WTC11 (cell line): ENCODE results near the gene ZNF30. TPM values are rescaled to one million over a fixed set of nuclear protein-coding genes. Genes with fewer than 3 reads are reported as not detected.

ENCODE experiments used
- ATAC-seq: fragments of 200-7000 bp; cut with Tn5 transposase; 2 replicates; pipeline ENCODE4 v1.10.0; 2021; ENCODE audit warnings: mild to moderate bottlenecking, moderate library complexity
- CTCF ChIA-PET: fragments of 300-600 bp; sonication (Branson Sonifier 250); formaldehyde crosslinking; loops from one replicate; lab custom pipeline; 2021; ENCODE audit warnings: antibody characterized with exemption; lab: Charles Lee
- POLR2A ChIA-PET: fragments of 350-600 bp; sonication (Branson Sonifier 250); formaldehyde crosslinking; loops from one replicate; lab custom pipeline; 2021; ENCODE audit warnings: antibody characterized with exemption; lab: Charles Lee
- DNase-seq: peaks from one replicate; pipeline ENCODE4 v3.0.0; 2021; ENCODE audit warnings: low spot score
- H3K27ac Mint-ChIP-seq: 2 replicates; pipeline ENCODE4 v1.8.0; 2021; ENCODE audit warnings: mixed read lengths
- H3K27me3 Mint-ChIP-seq: 2 replicates; pipeline ENCODE4 v1.8.0; 2021; ENCODE audit warnings: low read depth, mild to moderate bottlenecking, moderate library complexity, mixed read lengths
- H3K36me3 Mint-ChIP-seq: 2 replicates; pipeline ENCODE4 v1.8.0; 2021; ENCODE audit warnings: mixed read lengths
- H3K4me1 Mint-ChIP-seq: 2 replicates; pipeline ENCODE4 v1.8.0; 2022; ENCODE audit warnings: mixed read lengths
- H3K4me3 Mint-ChIP-seq: 2 replicates; pipeline ENCODE4 v1.8.0; 2021; ENCODE audit warnings: mild to moderate bottlenecking, moderate library complexity, mixed read lengths
- H3K9me3 Mint-ChIP-seq: 2 replicates; pipeline ENCODE4 v1.8.0; 2021; ENCODE audit warnings: mixed read lengths
- CREM ChIP-seq: sonication (generic); formaldehyde crosslinking; IDR thresholded peaks from 2 replicates; pipeline ENCODE4 v1.8.1; 2022; ENCODE audit warnings: mild to moderate bottlenecking, missing genetic modification reagents, moderate library complexity
- GRHL2 ChIP-seq: fragments of 250-450 bp; sonication (Bioruptor Pico); IDR thresholded peaks from 2 replicates; pipeline ENCODE4 v1.8.0; 2022; ENCODE audit warnings: mild to moderate bottlenecking, moderate library complexity; ENCODE audit not compliant: insufficient replicate concordance, severe bottlenecking
- GTF2I ChIP-seq: fragments of 250-450 bp; sonication (Bioruptor Pico); conservative IDR thresholded peaks from 2 replicates; pipeline ENCODE4 v1.4.0; 2021; ENCODE audit warnings: mild to moderate bottlenecking
- NFATC4 ChIP-seq: fragments of 250-450 bp; sonication (Bioruptor Pico); IDR thresholded peaks from 2 replicates; pipeline ENCODE4 v1.9.0; 2021; ENCODE audit warnings: mild to moderate bottlenecking
- OVOL2 ChIP-seq: fragments of 250-450 bp; sonication (Bioruptor Pico); IDR thresholded peaks from 2 replicates; pipeline ENCODE4 v1.9.0; 2021; ENCODE audit warnings: mild to moderate bottlenecking, borderline replicate concordance
- SMAD4 ChIP-seq: sonication (generic); formaldehyde crosslinking; IDR thresholded peaks from 2 replicates; pipeline ENCODE4 v1.8.0; 2022; ENCODE audit warnings: mild to moderate bottlenecking, missing genetic modification reagents
- TEAD4 ChIP-seq: sonication (generic); formaldehyde crosslinking; IDR thresholded peaks from 2 replicates; pipeline ENCODE4 v1.8.0; 2022; ENCODE audit warnings: mild to moderate bottlenecking, missing genetic modification reagents
- ZNF317 ChIP-seq: sonication (generic); formaldehyde crosslinking; IDR thresholded peaks from 2 replicates; pipeline ENCODE4 v1.8.1; 2023; ENCODE audit warnings: low read depth, mild to moderate bottlenecking, moderate library complexity, missing genetic modification reagents, borderline replicate concordance
- ZNF416 ChIP-seq: fragments of 250-450 bp; sonication (Bioruptor Pico); IDR thresholded peaks from 2 replicates; pipeline ENCODE4 v1.9.0; 2021; ENCODE audit warnings: mild to moderate bottlenecking, inconsistent platforms
- ZNF671 ChIP-seq: fragments of 250-450 bp; sonication (Bioruptor Pico); IDR thresholded peaks from 2 replicates; pipeline ENCODE4 v1.8.0; 2021; ENCODE audit warnings: mild to moderate bottlenecking
- total RNA-seq: library from RNA; stranded (reverse); gene quantifications from 3 replicates; pipeline ENCODE4 v1.2.3, GENCODE V29; 2021
- TF ChIP-seq, protein P1 (sequence below): fragments of 200-600 bp; IDR thresholded peaks from 2 replicates; pipeline ENCODE4 v1.8.0; 2022; ENCODE audit warnings: antibody characterized with exemption
- TF ChIP-seq, protein P2 (sequence below): sonication (generic); formaldehyde crosslinking; IDR thresholded peaks from 2 replicates; pipeline ENCODE4 v1.8.0; 2023; ENCODE audit warnings: mild to moderate bottlenecking, missing genetic modification reagents
- TF ChIP-seq, protein P3 (sequence below): sonication (generic); formaldehyde crosslinking; IDR thresholded peaks from 2 replicates; pipeline ENCODE4 v1.8.0; 2023; ENCODE audit warnings: missing genetic modification reagents
- TF ChIP-seq, protein P4 (sequence below): sonication (generic); formaldehyde crosslinking; IDR thresholded peaks from 2 replicates; pipeline ENCODE4 v1.8.1; 2023; ENCODE audit warnings: mild to moderate bottlenecking, moderate library complexity, missing genetic modification reagents
- TF ChIP-seq, protein P5 (sequence below): sonication (generic); formaldehyde crosslinking; IDR thresholded peaks from 2 replicates; pipeline ENCODE4 v1.8.1; 2023; ENCODE audit warnings: mild to moderate bottlenecking, missing genetic modification reagents
- TF ChIP-seq, protein P6 (sequence below): sonication (generic); formaldehyde crosslinking; IDR thresholded peaks from 2 replicates; pipeline ENCODE4 v1.8.1; 2023; ENCODE audit warnings: mild to moderate bottlenecking, missing genetic modification reagents
- TF ChIP-seq, protein P7 (sequence below): sonication (generic); formaldehyde crosslinking; IDR thresholded peaks from 2 replicates; pipeline ENCODE4 v1.8.0; 2022; ENCODE audit warnings: mild to moderate bottlenecking, missing genetic modification reagents
- TF ChIP-seq, protein P8 (sequence below): fragments of 250-450 bp; sonication (Bioruptor Pico); IDR thresholded peaks from 2 replicates; pipeline ENCODE4 v1.9.0; 2021; ENCODE audit warnings: moderate library complexity, mild to moderate bottlenecking, inconsistent platforms, borderline replicate concordance

ZNF30 gene
- total RNA-seq, 1 experiment from 2014 or later = 5.4 TPM

DNA sequence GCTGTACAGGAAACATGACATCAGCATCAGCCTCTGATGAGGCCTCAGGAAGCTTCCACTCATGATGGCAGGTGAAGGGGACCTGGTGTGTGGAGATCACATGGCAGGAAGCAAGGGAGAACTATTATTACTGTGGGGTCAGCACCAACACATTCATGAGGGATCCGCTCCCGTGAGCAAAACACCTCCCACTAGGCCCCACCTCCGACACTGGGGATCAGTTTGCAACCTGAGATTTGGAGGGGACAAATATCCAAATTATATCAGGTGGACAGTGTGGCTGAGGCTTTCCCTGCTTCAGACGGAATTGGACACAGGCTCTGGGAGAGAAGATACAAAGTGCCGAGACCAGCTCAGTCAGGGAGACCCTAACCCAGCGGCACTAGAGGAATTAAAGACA, 43.0 kb downstream of the ZNF30 start:
- CTCF ChIA-PET = no interaction called here
- ATAC-seq = no peak
- DNase-seq = no peak
- Mint-ChIP-seq H3K27me3 (peaks cover 33% of the 10 kb centered on the region), H3K4me3 (no peak overlapping the region), H3K36me3 (peaks cover 47% of the 10 kb centered on the region), H3K9me3 (peaks cover 52% of the 10 kb centered on the region), H3K27ac (no peak overlapping the region), H3K4me1 (peaks cover 34% of the 10 kb centered on the region)
- POLR2A ChIA-PET = no interaction called here
- TF ChIP-seq GTF2I (CRISPR knock-in tag) (no peak), TEAD4 (no peak), ZNF317 (CRISPR knock-in tag) (no peak), ZNF416 (CRISPR knock-in tag) (no peak), OVOL2 (CRISPR knock-in tag) (no peak), ZNF671 (no peak), CREM (no peak), SMAD4 (CRISPR knock-in tag) (no peak), NFATC4 (CRISPR knock-in tag) (no peak), GRHL2 (no peak)
- TF ChIP-seq, protein P1, sequence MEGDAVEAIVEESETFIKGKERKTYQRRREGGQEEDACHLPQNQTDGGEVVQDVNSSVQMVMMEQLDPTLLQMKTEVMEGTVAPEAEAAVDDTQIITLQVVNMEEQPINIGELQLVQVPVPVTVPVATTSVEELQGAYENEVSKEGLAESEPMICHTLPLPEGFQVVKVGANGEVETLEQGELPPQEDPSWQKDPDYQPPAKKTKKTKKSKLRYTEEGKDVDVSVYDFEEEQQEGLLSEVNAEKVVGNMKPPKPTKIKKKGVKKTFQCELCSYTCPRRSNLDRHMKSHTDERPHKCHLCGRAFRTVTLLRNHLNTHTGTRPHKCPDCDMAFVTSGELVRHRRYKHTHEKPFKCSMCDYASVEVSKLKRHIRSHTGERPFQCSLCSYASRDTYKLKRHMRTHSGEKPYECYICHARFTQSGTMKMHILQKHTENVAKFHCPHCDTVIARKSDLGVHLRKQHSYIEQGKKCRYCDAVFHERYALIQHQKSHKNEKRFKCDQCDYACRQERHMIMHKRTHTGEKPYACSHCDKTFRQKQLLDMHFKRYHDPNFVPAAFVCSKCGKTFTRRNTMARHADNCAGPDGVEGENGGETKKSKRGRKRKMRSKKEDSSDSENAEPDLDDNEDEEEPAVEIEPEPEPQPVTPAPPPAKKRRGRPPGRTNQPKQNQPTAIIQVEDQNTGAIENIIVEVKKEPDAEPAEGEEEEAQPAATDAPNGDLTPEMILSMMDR = no peak
- TF ChIP-seq, protein P2, sequence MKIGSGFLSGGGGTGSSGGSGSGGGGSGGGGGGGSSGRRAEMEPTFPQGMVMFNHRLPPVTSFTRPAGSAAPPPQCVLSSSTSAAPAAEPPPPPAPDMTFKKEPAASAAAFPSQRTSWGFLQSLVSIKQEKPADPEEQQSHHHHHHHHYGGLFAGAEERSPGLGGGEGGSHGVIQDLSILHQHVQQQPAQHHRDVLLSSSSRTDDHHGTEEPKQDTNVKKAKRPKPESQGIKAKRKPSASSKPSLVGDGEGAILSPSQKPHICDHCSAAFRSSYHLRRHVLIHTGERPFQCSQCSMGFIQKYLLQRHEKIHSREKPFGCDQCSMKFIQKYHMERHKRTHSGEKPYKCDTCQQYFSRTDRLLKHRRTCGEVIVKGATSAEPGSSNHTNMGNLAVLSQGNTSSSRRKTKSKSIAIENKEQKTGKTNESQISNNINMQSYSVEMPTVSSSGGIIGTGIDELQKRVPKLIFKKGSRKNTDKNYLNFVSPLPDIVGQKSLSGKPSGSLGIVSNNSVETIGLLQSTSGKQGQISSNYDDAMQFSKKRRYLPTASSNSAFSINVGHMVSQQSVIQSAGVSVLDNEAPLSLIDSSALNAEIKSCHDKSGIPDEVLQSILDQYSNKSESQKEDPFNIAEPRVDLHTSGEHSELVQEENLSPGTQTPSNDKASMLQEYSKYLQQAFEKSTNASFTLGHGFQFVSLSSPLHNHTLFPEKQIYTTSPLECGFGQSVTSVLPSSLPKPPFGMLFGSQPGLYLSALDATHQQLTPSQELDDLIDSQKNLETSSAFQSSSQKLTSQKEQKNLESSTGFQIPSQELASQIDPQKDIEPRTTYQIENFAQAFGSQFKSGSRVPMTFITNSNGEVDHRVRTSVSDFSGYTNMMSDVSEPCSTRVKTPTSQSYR (CRISPR knock-in tag) = no peak
- TF ChIP-seq, protein P3, sequence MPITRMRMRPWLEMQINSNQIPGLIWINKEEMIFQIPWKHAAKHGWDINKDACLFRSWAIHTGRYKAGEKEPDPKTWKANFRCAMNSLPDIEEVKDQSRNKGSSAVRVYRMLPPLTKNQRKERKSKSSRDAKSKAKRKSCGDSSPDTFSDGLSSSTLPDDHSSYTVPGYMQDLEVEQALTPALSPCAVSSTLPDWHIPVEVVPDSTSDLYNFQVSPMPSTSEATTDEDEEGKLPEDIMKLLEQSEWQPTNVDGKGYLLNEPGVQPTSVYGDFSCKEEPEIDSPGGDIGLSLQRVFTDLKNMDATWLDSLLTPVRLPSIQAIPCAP = no peak
- TF ChIP-seq, protein P4, sequence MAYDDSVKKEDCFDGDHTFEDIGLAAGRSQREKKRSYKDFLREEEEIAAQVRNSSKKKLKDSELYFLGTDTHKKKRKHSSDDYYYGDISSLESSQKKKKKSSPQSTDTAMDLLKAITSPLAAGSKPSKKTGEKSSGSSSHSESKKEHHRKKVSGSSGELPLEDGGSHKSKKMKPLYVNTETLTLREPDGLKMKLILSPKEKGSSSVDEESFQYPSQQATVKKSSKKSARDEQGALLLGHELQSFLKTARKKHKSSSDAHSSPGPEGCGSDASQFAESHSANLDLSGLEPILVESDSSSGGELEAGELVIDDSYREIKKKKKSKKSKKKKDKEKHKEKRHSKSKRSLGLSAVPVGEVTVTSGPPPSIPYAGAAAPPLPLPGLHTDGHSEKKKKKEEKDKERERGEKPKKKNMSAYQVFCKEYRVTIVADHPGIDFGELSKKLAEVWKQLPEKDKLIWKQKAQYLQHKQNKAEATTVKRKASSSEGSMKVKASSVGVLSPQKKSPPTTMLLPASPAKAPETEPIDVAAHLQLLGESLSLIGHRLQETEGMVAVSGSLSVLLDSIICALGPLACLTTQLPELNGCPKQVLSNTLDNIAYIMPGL (CRISPR knock-in tag) = no peak
- TF ChIP-seq, protein P5, sequence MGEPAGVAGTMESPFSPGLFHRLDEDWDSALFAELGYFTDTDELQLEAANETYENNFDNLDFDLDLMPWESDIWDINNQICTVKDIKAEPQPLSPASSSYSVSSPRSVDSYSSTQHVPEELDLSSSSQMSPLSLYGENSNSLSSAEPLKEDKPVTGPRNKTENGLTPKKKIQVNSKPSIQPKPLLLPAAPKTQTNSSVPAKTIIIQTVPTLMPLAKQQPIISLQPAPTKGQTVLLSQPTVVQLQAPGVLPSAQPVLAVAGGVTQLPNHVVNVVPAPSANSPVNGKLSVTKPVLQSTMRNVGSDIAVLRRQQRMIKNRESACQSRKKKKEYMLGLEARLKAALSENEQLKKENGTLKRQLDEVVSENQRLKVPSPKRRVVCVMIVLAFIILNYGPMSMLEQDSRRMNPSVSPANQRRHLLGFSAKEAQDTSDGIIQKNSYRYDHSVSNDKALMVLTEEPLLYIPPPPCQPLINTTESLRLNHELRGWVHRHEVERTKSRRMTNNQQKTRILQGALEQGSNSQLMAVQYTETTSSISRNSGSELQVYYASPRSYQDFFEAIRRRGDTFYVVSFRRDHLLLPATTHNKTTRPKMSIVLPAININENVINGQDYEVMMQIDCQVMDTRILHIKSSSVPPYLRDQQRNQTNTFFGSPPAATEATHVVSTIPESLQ (CRISPR knock-in tag) = no peak
- TF ChIP-seq, protein P6, sequence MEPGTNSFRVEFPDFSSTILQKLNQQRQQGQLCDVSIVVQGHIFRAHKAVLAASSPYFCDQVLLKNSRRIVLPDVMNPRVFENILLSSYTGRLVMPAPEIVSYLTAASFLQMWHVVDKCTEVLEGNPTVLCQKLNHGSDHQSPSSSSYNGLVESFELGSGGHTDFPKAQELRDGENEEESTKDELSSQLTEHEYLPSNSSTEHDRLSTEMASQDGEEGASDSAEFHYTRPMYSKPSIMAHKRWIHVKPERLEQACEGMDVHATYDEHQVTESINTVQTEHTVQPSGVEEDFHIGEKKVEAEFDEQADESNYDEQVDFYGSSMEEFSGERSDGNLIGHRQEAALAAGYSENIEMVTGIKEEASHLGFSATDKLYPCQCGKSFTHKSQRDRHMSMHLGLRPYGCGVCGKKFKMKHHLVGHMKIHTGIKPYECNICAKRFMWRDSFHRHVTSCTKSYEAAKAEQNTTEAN (CRISPR knock-in tag) = no peak
- TF ChIP-seq, protein P7, sequence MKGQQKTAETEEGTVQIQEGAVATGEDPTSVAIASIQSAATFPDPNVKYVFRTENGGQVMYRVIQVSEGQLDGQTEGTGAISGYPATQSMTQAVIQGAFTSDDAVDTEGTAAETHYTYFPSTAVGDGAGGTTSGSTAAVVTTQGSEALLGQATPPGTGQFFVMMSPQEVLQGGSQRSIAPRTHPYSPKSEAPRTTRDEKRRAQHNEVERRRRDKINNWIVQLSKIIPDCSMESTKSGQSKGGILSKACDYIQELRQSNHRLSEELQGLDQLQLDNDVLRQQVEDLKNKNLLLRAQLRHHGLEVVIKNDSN (CRISPR knock-in tag) = no peak
- TF ChIP-seq, protein P8, sequence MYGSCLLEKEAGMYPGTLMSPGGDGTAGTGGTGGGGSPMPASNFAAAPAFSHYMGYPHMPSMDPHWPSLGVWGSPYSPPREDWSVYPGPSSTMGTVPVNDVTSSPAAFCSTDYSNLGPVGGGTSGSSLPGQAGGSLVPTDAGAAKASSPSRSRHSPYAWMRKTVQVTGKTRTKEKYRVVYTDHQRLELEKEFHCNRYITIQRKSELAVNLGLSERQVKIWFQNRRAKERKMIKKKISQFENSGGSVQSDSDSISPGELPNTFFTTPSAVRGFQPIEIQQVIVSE (CRISPR knock-in tag) = no peak
